Umbilical cord (tissue), 2 donors: ENCODE results near the gene FAM124A. TPM values are rescaled to one million over a fixed set of nuclear protein-coding genes. Genes with fewer than 3 reads are reported as not detected.
"Not testable (repeated sequence)": the region's sequence is repeated elsewhere in the genome, so short reads cannot be mapped to it uniquely, and the experiment has no call there.

ENCODE experiments used
- DNase-seq: peaks from one replicate; pipeline ENCODE4 v3.0.0-alpha.2; 2015; ENCODE audit warnings: low spot score
- total RNA-seq: library from RNA; depleted of rRNA; stranded (reverse); fragments of >200 nt; gene quantifications from one replicate; pipeline ENCODE4 v1.2.3, GENCODE V29; 2014; ENCODE audit warnings: low replicate concordance; ENCODE audit not compliant: insufficient read depth

FAM124A gene
- total RNA-seq, 1 donor from 2014 or later: 3.6 TPM

- no peak for DNase-seq
Measured at GRCh38 chr13:51270623-51271415, 48.6 kb downstream of the FAM124A start.

GRCh38 chr13:51271528-51272085, 49.4 kb downstream of the FAM124A start:
- DNase-seq: no peak

DNA sequence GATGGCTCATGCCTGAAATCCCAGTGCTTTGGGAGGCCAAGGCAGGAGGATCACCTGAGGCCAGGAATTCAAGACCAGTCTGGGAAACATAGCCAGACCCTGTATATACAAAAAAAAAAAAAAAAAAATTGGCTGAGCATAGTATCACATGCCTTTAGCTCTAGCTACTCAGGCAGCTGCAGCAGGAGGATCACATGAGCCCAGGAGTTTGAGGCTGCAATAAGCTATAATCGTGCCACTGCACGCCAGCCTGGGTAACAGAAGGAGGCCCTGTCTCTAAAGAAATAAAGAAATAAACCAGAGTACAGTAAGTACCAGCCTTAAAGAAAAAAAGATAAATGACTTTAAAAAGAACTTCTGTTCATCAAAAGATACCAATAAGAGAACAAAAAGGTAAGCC, 52.9 kb downstream of the FAM124A start:
- peak; percentile 18 for DNase-seq

GRCh38 chr13:51276636-51277035, 54.4 kb downstream of the FAM124A start:
- DNase-seq: no peak

- no peak for DNase-seq
Measured at GRCh38 chr13:51277928-51278327, 55.7 kb downstream of the FAM124A start.

DNA sequence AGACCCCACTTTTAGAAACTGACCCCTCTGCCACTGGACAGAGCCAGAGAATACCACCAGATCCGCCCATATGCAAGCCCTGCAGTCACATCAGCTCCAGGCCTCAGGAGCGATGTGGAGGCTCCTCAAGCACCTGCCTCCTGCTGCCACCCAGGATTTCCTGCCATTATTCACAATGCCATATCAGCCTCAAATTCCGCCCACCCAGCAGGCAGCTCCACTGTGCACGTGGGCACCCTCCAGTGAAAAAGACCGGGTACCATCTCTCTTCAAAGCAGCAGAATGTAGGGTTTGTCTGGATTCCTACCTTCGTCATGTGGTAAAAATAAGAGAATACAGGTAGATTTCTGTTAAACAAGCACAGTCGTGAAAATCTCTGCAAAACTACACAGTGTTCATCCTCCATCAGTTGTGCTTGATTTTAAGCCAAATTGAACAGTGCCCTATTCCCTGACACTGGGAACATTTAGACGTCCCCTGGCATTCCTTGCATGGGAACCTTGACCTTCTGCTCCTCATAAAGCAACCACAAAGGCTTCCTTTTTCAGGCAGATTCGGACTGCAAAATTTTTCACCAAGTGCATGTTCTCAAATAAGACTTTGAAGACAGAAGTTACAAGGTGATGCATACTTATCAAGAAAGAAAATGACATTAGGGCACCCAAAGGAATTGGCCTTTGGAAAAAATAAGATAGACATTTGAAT, 56.4 kb downstream of the FAM124A start:
- DNase-seq: no peak

DNA sequence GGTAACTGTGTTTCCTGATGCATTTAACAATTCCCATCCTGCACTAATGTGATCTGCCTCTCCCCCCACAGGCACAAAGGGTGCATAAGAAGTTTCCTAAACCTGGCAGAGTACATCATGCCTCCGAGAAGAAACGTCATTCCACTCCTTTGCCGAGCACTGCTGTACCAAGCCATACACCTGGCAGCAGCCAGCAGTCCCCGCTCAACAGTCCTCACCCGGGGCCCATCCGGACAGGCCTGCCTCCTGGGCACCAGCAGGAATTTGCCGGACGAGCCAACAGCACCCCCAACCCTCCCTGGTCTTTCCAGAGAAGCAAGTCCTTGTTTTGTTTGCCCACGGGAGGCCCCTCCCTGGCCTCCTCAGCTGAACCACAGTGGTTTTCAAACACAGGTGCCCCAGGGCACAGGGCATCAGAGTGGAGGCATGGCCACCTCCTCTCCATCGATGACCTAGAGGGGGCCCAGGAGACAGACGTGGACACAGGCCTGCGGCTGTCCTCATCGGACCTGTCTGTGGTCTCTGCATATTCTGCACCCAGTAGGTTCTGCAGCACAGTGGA, 58.3 kb downstream of the FAM124A start:
- no peak for DNase-seq

GRCh38 chr13:51282322-51282721, 60.1 kb downstream of the FAM124A start:
- DNase-seq: no peak

- DNase-seq: not testable (repeated sequence)
Measured at GRCh38 chr13:51282923-51283322, 60.7 kb downstream of the FAM124A start.

GRCh38 chr13:51283371-51283770, 61.2 kb downstream of the FAM124A start:
- no peak for DNase-seq

DNA sequence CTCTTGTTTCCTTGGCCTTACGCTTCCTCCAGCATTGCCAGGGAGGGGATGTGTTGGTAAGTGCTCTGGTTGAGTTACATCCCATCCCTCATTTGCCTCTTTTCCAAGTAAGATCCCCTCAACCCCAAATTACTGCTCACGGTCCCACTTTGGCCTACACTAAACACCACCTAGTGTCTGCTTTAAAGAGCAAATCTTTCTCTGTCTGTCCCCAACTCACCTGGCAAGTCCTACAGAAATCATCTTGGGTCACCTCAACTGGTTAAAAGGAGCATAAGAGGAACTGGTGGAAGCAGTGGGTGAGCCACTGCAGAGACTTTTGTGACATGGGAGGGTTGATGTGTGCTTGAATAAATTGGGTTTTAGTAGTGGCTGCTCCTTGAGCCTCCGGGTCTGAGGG, 62.1 kb downstream of the FAM124A start:
- DNase-seq: no peak

- DNase-seq: peak; percentile 64
Measured at GRCh38 chr13:51286135-51287002, 64.2 kb downstream of the FAM124A start.

- no peak for DNase-seq
Measured at GRCh38 chr13:51287758-51288157, 65.6 kb downstream of the FAM124A start.

GRCh38 chr13:51288254-51288653, 66.1 kb downstream of the FAM124A start:
- DNase-seq: not testable (repeated sequence)

DNA sequence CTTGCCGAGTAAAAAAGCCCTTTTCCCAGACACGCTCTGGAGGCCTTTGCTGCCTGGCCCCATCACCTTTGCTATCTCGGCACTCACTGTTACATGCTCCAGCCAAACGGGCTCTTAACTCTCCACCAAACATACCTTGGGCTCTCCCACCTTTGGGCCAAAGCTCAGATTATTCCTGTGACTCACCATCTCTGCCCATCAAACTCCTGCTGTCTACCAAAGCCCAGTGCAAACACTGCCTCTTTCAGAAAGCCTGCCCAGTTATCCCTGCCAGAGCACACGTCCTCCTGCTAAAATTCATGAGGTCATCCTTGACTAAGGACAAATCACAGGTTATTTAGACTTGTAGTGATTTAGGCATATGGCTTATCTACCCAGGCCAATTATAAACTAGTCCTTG, 69.1 kb downstream of the FAM124A start:
- DNase-seq: peak; percentile 51

- peak; percentile 51 for DNase-seq
Measured at GRCh38 chr13:51292000-51292565, 69.9 kb downstream of the FAM124A start.

- no peak for DNase-seq
Measured at GRCh38 chr13:51297556-51297955, 75.4 kb downstream of the FAM124A start.

GRCh38 chr13:51298812-51299211, 76.6 kb downstream of the FAM124A start:
- DNase-seq: no peak

- DNase-seq: no peak
Measured at GRCh38 chr13:51303063-51303552, 80.9 kb downstream of the FAM124A start.

GRCh38 chr13:51303882-51304281, 81.7 kb downstream of the FAM124A start:
- no peak for DNase-seq
